IMR-90 (cell line): ENCODE results near the gene MEF2C.

ENCODE experiments used
- MAZ ChIP-seq: IDR thresholded peaks from 2 replicates; pipeline ENCODE4 v1.6.1; 2012; ENCODE audit warnings: low read depth, mild to moderate bottlenecking, low read length, improper control_type of control experiment, moderate library complexity, borderline replicate concordance
- RAD21 ChIP-seq: IDR thresholded peaks from 2 replicates; pipeline ENCODE4 v1.6.1; 2012; ENCODE audit warnings: low read length, improper control_type of control experiment

DNA sequence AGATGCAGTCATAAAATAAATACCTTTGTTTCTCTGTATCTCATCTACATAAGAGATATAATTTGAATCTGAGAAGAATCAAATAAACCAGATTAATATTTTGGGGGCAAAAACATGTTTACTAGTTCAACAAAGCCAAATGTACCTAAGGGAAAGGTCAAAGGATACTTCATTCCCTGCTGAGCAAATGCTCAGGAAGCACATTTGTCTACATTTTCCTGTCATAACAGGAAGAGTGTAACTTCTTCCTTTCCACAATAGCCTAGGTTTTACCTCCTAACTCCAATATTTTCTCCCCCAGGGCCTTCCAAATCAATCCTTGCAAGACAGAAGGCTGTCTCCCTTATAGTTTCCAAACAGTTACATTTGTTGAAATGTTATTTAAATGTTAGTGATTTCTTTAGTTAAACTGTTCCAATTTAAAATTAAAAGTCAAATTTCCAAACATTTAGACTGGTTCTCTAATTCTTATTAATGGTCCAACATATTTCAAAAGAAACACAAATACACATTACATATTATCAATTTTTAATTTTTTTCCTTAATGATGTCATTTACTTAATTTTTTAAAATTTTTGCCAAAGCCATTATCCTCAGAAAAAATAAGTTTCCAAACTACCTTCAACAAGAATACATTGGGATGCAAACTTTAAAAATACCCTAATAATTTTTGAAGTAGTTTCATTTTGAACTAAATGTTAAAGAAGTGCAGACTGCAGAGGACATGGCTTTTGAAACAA lies 67.8 kb downstream of the MEF2C start:
- TF ChIP-seq RAD21, result no peak
- TF ChIP-seq MAZ, result no peak
